Stimulated activated naive CD8-positive, alpha-beta T cell treated with anti-CD3 and anti-CD28 coated beads, Interleukin-15, Interleukin-2, amounts not matched to agents 100 U/mL and 50 U/mL, for 24 hours (primary cell): ENCODE data around the gene DPY19L1.
"Not testable (repeated sequence)": the region's sequence is repeated elsewhere in the genome, so short reads cannot be mapped to it uniquely, and the experiment has no call there.

Experiments used
- ATAC-seq: fragments of 150-1000 bp; cut with Tn5 transposase; one replicate; pipeline ENCODE4 v1.10.0; 2021
- DNase-seq: peaks from one replicate; pipeline ENCODE4 v3.0.0; 2021

The DPY19L1 gene

GRCh38 chr7:35037211-35037525 lies at the start of gene DPY19L1:
DPY19L1 (minus strand) TSS chr7:35037485; CDS start chr7:35037394, 91 bp downstream.
- ATAC-seq = no peak
- no peak for DNase-seq

DNA sequence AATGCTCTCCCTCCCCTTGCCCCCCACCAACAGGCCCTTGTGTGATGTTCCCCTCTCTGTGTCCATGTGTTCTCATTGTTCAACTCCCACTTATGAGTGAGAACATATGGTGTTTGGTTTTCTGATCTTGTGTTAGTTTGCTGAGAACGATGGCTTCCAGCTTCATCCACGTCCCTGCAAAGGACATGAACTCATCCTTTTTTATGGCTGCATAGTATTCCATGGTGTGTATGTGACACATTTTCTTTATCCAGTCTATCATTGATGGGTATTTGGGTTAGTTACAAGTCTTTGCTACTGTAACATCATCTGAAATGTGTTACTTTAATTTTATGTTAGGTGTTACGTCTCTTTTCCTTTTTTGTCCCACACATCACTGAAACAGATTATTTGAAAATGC lies 42.2 kb upstream of the DPY19L1 start:
- not testable (repeated sequence) for ATAC-seq, DNase-seq

GRCh38 chr7:35074008-35074407 lies 36.7 kb upstream of the DPY19L1 start:
- not testable (repeated sequence) for DNase-seq, ATAC-seq

DNA sequence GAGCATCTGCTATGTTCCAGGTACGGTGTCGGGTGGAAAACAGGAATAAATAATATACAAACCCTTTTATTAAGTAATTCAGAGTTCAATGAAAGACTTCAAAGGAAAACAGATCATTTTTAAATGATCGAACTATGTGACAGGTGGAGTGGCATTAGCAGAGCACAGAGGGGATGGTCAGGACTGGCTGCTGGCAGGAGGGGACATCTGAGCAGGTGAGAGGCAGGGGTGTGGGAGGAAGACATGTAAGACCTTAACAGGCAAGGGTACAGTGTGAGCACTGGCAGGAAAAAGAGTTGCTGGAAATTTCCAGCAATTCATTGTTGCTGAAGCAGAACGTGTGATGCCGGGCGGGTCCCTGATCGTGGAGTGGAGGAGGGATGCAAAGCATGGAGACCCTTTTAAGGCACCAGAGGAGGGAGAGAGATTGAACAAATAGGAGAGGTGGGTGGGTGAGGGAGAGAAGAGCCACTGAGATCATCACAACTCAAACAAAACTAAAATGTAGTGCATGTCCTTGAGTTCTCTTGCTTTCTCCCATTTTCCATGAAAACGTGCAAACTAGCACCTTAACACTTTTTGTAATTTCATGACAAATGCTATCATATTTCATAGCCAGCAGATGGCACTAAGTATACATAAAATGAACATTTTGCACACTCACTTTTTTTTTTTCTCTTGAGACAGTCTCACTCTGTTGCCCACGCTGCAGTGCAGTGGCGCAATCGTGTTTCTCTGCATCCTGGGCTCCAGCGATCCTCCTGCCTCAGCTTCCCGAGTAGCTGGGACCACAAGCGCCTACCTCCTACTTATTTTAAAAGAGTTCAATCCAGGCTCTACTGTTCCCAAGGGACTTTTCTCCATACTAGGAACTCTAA lies 35.9 kb upstream of the DPY19L1 start:
- not testable (repeated sequence) for DNase-seq, ATAC-seq

- not testable (repeated sequence) for DNase-seq, ATAC-seq
These were observed 31.8 kb upstream of the DPY19L1 start for GRCh38 chr7:35069084-35069483.

GRCh38 chr7:35065382-35065781 lies 28.1 kb upstream of the DPY19L1 start:
- ATAC-seq, DNase-seq: not testable (repeated sequence)

DNA sequence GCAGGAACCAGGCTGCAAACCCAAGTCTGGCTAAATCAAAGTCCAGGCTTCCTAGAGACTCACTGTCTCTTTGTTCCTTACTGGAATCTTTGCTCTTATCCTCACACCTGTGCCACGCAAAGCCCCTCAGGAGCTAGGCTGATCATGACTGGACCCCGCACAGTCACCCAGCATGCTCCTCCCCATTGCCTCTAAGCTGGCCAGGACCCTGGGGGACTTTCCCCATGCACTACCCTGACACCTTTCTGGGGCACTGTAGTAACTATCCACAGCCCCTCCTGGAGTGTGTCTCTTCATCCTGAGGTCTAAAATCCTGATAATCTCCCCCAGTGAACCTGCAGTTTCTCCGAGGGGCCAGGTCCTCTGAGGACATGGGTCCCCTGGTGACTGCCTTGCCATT lies 21.3 kb upstream of the DPY19L1 start:
- not testable (repeated sequence) for DNase-seq, ATAC-seq

- peak; percentile 36 for ATAC-seq
- DNase-seq = not testable (repeated sequence)
These were observed 20.5 kb upstream of the DPY19L1 start for GRCh38 chr7:35057505-35058451.

DNA sequence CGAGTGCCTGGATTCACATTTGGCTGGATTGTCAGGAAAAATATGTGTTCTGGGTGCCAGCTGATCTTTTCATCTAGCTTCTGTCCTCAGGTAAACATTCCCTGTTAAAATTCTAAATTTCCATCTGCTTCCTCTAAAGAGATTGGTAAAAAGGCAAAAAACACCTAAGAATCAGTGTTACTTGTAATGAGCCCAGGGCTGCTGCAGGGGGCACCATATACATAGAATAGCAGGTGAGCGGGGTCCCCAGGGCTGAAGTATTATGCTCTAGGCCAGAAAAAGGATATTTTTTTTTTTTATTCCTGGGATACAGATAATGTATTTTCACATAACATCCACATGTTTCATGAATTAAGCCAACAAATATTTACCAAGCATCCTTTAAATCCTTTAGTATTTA lies 18.4 kb upstream of the DPY19L1 start:
- ATAC-seq, DNase-seq: not testable (repeated sequence)

- DNase-seq, ATAC-seq: not testable (repeated sequence)
These were observed 16.3 kb upstream of the DPY19L1 start for GRCh38 chr7:35053488-35054175.

DNA sequence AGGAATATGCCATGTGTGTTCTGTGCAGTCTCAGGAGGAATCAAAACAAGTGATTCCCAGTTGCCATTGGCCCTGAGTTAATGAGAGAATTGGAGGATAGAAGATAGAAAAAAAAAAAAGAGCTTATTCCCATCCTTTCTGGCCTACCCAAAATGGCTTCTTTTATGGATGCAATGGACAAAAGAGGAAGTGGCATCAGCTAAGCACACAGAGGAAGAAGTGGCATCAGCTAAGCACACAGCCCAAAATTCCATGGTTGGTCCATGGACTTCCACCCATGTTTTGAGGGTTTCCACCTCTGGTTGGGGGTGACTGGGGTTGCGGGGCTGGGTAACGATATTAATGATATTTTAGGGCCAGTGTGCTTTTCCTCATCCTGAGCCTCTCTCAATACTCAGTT lies 11.1 kb upstream of the DPY19L1 start:
- DNase-seq, ATAC-seq: not testable (repeated sequence)

DNA sequence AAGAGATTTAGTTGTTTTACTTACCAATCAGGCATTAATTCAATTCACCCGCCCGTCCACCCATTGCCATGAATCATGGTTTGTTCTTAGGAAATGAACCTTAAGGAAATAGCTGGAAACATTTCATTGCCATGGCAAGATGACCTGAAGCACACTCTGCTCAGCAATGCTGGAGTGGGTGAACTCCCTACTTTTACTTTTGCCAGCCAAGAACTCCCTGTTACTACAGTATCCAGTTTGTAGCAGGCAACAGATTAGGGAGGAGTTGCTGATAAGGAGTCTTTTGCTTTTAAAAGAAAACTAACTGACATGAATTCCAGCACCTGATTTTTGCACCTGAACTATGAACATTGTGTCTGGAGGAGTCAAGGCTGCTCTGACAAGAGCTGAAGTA lies 10.6 kb upstream of the DPY19L1 start:
- not testable (repeated sequence) for ATAC-seq, DNase-seq

DNA sequence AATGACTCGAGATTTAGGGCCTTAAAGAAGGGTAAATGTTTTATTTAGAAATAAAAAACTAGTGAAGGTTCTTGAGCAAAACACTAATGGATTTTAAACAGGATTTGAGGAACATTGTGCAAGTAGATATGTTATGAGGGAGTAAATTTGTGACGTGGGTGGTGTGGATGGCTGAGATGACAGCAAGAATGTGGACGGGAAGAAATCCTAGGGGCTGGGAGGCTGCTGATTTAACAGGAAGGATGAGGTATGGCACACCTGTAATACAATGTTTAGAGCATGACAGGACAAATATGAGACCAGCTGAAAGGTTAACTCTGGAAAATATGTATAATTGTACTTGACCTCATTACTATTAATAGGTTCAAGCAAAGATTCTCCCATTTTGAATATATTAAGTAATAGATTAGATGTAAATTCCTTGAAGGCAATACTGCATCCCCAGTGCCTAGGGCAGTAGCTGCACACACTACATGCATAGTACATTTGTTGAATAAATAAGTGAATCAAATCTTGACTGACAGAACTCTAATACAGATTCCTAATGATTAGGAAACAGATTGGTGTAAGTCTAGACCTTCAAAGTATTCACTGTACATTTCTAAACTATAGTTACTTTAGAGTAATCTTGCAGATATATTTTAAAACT lies 10.1 kb upstream of the DPY19L1 start:
- ATAC-seq, DNase-seq: not testable (repeated sequence)

DNA sequence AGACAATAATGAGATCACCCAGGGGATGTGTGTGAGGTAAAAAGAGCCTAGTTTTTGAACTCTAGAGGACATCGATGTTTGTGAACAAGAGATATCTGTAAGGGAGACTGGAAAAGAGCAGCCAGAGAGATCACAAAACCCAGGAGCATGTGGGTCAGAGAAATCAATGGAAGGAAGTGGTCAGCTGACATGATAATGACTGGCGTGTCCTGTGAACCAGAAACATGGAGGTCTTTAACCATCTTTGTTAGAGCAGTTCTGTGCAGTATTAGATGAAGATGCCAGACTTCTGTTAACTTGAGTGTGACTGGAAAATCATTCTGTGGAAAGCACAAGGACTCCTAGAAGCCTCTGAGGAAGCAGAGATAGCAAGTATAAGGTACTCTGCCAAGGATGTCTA lies 6.0 kb upstream of the DPY19L1 start:
- DNase-seq, ATAC-seq: not testable (repeated sequence)

DNA sequence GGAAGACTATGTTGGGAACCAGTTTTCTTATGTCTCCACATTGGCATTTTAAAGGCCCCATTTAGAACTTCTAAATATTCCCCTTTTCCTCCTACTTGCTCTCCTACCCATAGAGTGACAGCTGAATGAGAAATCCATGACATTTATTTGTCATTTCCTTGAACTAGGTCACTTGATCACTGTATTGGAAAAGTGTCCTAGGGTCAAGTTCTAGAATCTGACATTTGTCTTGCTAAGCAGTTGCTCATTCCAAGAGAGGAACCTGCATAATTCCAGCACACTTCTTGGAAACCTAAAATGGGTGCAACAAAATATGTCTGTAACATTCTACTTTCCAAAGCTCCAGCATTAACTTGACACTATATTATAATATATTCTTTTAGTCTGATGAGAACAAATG lies 3.6 kb upstream of the DPY19L1 start:
- ATAC-seq = no peak
- DNase-seq = no peak

GRCh38 chr7:35039343-35039742 lies 2.1 kb upstream of the DPY19L1 start:
- DNase-seq (no peak), ATAC-seq (no peak)

DNA sequence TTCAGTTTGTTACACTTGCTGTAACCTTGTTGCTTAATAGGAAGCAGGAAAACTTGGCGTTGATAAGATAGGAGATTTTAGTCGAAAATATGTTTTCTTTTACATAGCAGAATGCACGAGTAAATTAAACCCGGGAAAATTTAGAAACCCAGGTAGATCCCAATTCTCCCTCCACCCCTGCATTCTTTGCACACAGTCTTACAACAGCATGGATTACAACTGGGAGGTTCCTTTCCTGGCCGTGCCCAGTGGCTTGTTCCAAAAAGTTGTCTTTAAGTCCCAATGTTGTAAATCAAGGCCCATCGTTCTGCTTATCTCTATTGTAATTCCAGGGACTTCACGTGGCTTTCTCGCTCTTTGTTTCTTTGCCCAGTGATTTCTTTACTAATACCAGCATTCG lies 1.1 kb upstream of the DPY19L1 start:
- no peak for ATAC-seq
- no peak for DNase-seq

DNA sequence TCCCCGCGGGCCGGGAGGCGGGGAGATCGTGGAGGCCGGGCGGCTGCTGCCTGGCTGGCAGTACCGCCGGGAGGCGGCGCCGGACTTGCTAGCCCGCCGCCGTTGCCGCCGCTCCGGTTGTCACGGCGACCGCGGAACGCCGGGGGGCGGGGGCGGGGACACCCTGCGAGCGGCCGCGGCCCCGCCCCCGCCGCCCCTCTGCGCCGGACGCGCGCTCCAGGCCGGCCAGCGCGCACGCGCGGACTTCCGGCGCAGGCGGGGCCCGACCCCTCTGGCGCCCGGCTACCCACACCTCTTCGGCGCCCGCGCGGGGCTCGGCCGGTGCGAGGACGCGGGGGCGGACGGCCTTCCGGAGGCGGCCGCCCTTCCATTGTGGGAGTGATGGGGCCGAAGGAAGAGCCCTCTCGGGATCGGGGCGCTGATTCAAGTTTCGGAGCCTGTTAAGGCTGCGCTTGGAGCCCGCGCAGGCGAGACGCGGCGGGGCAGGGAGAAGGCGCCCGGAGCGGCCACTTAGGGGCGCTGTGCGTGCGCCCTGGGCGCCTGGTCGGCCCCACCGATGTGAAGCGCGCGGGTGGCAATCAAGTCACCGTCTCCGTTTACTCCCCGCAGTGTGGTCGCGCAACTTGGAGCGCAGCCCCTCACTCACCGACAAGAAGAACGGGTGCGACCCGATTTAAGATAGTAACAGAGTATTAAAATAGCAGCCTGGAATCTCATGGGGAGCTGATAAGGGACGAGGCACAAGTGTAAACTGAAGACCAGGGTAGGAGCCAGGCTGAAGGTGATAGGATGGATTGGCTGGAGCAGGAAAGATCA lies 449 bp upstream of the DPY19L1 start:
- peak; percentile 86 for ATAC-seq

GRCh38 chr7:35036361-35037171 lies 719 bp downstream of the DPY19L1 start:
- no peak for ATAC-seq
- peak; percentile 50 for DNase-seq

More for the DNA sequence above, 449 bp upstream of the DPY19L1 start:
- DNase-seq = peak; percentile 93

- ATAC-seq = no peak
- no peak for DNase-seq
These were observed 1.7 kb downstream of the DPY19L1 start for GRCh38 chr7:35035511-35035961.
